Lung (tissue), 12 donors: ENCODE data around the gene CSNK2A1. TPM values are rescaled to one million over a fixed set of nuclear protein-coding genes. Genes with fewer than 3 reads are reported as not detected.

Experiments
- ATAC-seq: fragments of 200-7000 bp; cut with Tn5 transposase; one replicate; pipeline ENCODE4 v1.9.1; 2020; ENCODE audit warnings: moderate number of reproducible peaks; ENCODE audit not compliant: insufficient read depth, low FRiP score
- DNase-seq, 3 donors: peaks; one replicate each; pipeline ENCODE4 v3.0.0-alpha.2; 2013 to 2017
- H3K27ac ChIP-seq, 2 donors: one replicate each; pipeline ENCODE4 v1.5.1; 2013; ENCODE audit warnings: mild to moderate bottlenecking in 2 of 2, moderate library complexity in 2 of 2, control low read depth in 1 of 2, inconsistent platforms in 1 of 2, low read depth in 1 of 2, low read length in 1 of 2
- H3K27me3 ChIP-seq, 3 donors: one replicate each; pipeline ENCODE4 v1.5.1; 2013; ENCODE audit warnings: low read length in 2 of 3; ENCODE audit not compliant: control insufficient read depth in 3 of 3, insufficient read depth in 3 of 3
- H3K36me3 ChIP-seq, 4 donors: one replicate each; pipeline ENCODE4 v1.5.1; 2013; ENCODE audit warnings: low read length in 4 of 4, mild to moderate bottlenecking in 1 of 4, moderate library complexity in 1 of 4; ENCODE audit not compliant: control insufficient read depth in 4 of 4, insufficient read depth in 4 of 4
- H3K4me1 ChIP-seq, 5 donors: one replicate each; pipeline ENCODE4 v1.5.1; 2013; ENCODE audit warnings: low read length in 5 of 5, mild to moderate bottlenecking in 2 of 5, moderate library complexity in 1 of 5; ENCODE audit not compliant: control insufficient read depth in 5 of 5, insufficient read depth in 5 of 5
- H3K4me3 ChIP-seq: one replicate; pipeline ENCODE4 v1.5.1; 2013; ENCODE audit warnings: mild to moderate bottlenecking, control low read depth, moderate library complexity
- H3K9ac ChIP-seq, 2 donors: one replicate each; pipeline ENCODE4 v1.5.1; 2013; ENCODE audit warnings: low read length in 2 of 2, control low read depth in 1 of 2; ENCODE audit not compliant: insufficient read depth in 1 of 2
- H3K9me3 ChIP-seq, 4 donors: one replicate each; pipeline ENCODE4 v1.5.1; 2013; ENCODE audit warnings: low read length in 3 of 4, mild to moderate bottlenecking in 1 of 4, moderate library complexity in 1 of 4; ENCODE audit not compliant: control insufficient read depth in 4 of 4, insufficient read depth in 3 of 4
- CTCF ChIP-seq: IDR thresholded peaks from 2 replicates; pipeline ENCODE4 v1.5.1; 2012; ENCODE audit warnings: mild to moderate bottlenecking; ENCODE audit errors: control extremely low read depth, extremely low read depth
- WGBS, 2 donors: extraction: QIAGEN DNeasy Blood & Tissue Kit; methylation state at CpG; one replicate each; pipeline ENCODE4 v1.1.7; 2013; 5-methylcytosine and 5-hydroxymethylcytosine counted together
- polyA plus RNA-seq, 2 donors: library from polyadenylated mRNA; stranded (reverse); fragments of 200-250 nt; gene quantifications; one replicate each; pipeline ENCODE4 v1.2.1, GENCODE V29; 2013
- total RNA-seq, 2 donors: library from RNA; depleted of rRNA in 1 of 2; stranded (reverse); fragments of >200 nt in 1 of 2; gene quantifications; one replicate each; pipeline ENCODE4 v1.2.1, GENCODE V29; 2014 to 2021
- donor health status: control.
- donor health status: control.
- donor health status: Bipolar disorder and iron deficiency.
- donor health status: healthy.
- donor health status: DM: yes; HTN: yes; CAD: no.

The CSNK2A1 gene
- total and polyA plus RNA-seq, 4 donors = 20.5 to 186 (median 60.7) TPM

DNA sequence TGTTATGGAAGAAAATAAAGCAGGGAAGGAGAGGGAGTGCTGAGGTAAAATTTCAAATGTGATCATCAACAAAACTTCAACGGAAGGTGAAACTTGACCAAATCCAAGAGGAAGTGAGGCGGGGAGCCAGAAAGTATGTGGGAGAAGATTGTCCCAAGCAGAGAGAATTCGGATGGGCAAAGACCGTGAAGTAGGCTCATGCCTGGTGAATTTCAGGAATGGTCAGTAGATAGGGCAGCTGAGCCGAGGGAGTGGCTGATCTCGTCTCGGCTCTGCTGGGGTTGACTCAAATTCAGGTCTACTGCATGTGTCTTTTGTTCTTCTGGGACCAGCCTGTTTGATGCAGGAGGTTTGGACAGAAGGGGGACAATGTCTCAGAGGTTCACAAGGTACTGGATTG is 7.0 kb upstream of the CSNK2A1 start:
- TF ChIP-seq CTCF = no peak
- 85 to 89% methylated on average over 7 of the region's 7 CpGs for WGBS, 2 donors
- DNase-seq (no peak), ATAC-seq (no peak)
- Histone ChIP-seq H3K27me3 (peaks cover 0 to 18% (median 6%) of the 10 kb centered on the region in 3 donors), H3K27ac (no peak overlapping the region), H3K9ac (no peak overlapping the region), H3K36me3 (no peaks in the 10 kb centered on the region), H3K4me1 (no peaks in the 10 kb centered on the region), H3K9me3 (no peaks in the 10 kb centered on the region), H3K4me3 (no peak overlapping the region)

- H3K36me3 ChIP-seq = no peaks in the 10 kb centered on the region
- no peak overlapping the region for H3K4me3 ChIP-seq
- 91 to 92% methylated on average over 4 of the region's 4 CpGs for WGBS, 2 donors
- peaks cover 0 to 17% (median 6%) of the 10 kb centered on the region in 3 donors for H3K27me3 ChIP-seq
- no peak for ATAC-seq
- TF ChIP-seq CTCF = no peak
- no peaks in the 10 kb centered on the region for H3K4me1 ChIP-seq
- DNase-seq = no peak
- no peak overlapping the region for H3K27ac ChIP-seq
- H3K9me3 ChIP-seq = no peaks in the 10 kb centered on the region
- H3K9ac ChIP-seq = no peak overlapping the region
These were observed 6.3 kb upstream of the CSNK2A1 start for GRCh38 chr20:549722-550496.

GRCh38 chr20:548906-549305 is 5.3 kb upstream of the CSNK2A1 start:
- 57 to 84% methylated on average over 1 of the region's 1 CpG for WGBS, 2 donors
- peaks cover 0 to 16% (median 9%) of the 10 kb centered on the region in 3 donors for H3K27me3 ChIP-seq
- H3K4me1 ChIP-seq = peaks cover 0 to 5% (median 0%) of the 10 kb centered on the region in 5 donors
- ATAC-seq = no peak
- DNase-seq = peak in 1 of 3 donors; percentile 39
- no peak overlapping the region for H3K4me3 ChIP-seq
- H3K27ac ChIP-seq = no peak overlapping the region
- no peaks in the 10 kb centered on the region for H3K36me3 ChIP-seq
- TF ChIP-seq CTCF = no peak
- H3K9ac ChIP-seq = no peak overlapping the region
- H3K9me3 ChIP-seq = no peaks in the 10 kb centered on the region

DNA sequence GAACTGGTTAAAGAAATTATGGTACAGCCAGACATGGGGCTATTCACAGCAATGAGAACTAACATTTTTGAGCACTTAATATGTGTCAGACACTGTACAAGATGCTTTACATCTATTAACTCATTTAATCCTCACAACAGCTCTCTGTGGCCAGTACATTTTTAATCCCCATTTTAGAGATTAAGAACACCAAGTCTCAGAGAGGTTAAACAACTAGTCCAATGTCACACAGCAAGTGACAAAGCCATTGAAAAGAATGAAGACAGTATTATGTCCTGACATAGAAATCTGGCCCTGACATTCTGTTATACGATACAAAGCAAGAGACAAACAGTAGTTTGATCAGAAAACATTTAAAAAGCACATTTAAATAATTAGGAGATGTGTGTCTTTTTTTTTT is 3.8 kb upstream of the CSNK2A1 start:
- H3K4me3 ChIP-seq = no peak overlapping the region
- H3K4me1 ChIP-seq = peaks cover 0 to 5% (median 1%) of the 10 kb centered on the region in 5 donors
- DNase-seq (no peak), ATAC-seq (no peak)
- peaks cover 0 to 16% (median 9%) of the 10 kb centered on the region in 3 donors for H3K27me3 ChIP-seq
- no peak overlapping the region for H3K27ac ChIP-seq
- H3K9me3 ChIP-seq = no peaks in the 10 kb centered on the region
- no peak overlapping the region for H3K9ac ChIP-seq
- 95 to 96% methylated on average over 1 of the region's 1 CpG for WGBS, 2 donors
- no peak for TF ChIP-seq CTCF
- no peaks in the 10 kb centered on the region for H3K36me3 ChIP-seq
